ENCODE data around the gene CNKSR1. TPM values are rescaled to one million over a fixed set of nuclear protein-coding genes. Genes with fewer than 3 reads are reported as not detected.

The CNKSR1 gene
- total RNA-seq, 1 donor from 2014 or later: 21.9 TPM

- TF ChIP-seq POLR2AphosphoS5 (IDR thresholded peaks at IDR 0.05; ENCODE audit: insufficient read depth in 1 of 2, low read depth in 1 of 2): no peak
- Histone ChIP-seq H3K27ac (no peak overlapping the region), H3K27me3 (no peaks in the 10 kb centered on the region), H3K9me3 (no peaks in the 10 kb centered on the region), H3K36me3 (no peaks in the 10 kb centered on the region), H3K4me1 (peaks cover 18% of the 10 kb centered on the region), H3K4me3 (no peak overlapping the region)
- no peak for DNase-seq (ENCODE audit: extremely low spot score in 2 of 2)
- intact Hi-C loops (cut with DNase I): no loop called here
Observed at GRCh38 chr1:26175346-26175745, 1.9 kb upstream of the CNKSR1 start.

- no peak overlapping the region for H3K4me3 ChIP-seq
- no peaks in the 10 kb centered on the region for H3K9me3 ChIP-seq
- no peak overlapping the region for H3K27ac ChIP-seq
- no peak for DNase-seq (ENCODE audit: extremely low spot score in 2 of 2)
- no peak for TF ChIP-seq CTCF (IDR thresholded peaks at IDR 0.05)
- no peak for TF ChIP-seq POLR2A (IDR thresholded peaks at IDR 0.05)
- no peak for TF ChIP-seq POLR2AphosphoS5 (IDR thresholded peaks at IDR 0.05; ENCODE audit: insufficient read depth in 1 of 2, low read depth in 1 of 2)
- intact Hi-C loops (cut with DNase I): no loop called here
- H3K36me3 ChIP-seq: no peaks in the 10 kb centered on the region
- H3K27me3 ChIP-seq: no peaks in the 10 kb centered on the region
- peaks cover 12% of the 10 kb centered on the region for H3K4me1 ChIP-seq
Observed at GRCh38 chr1:26180010-26180506, 2.8 kb downstream of the CNKSR1 start.

DNA sequence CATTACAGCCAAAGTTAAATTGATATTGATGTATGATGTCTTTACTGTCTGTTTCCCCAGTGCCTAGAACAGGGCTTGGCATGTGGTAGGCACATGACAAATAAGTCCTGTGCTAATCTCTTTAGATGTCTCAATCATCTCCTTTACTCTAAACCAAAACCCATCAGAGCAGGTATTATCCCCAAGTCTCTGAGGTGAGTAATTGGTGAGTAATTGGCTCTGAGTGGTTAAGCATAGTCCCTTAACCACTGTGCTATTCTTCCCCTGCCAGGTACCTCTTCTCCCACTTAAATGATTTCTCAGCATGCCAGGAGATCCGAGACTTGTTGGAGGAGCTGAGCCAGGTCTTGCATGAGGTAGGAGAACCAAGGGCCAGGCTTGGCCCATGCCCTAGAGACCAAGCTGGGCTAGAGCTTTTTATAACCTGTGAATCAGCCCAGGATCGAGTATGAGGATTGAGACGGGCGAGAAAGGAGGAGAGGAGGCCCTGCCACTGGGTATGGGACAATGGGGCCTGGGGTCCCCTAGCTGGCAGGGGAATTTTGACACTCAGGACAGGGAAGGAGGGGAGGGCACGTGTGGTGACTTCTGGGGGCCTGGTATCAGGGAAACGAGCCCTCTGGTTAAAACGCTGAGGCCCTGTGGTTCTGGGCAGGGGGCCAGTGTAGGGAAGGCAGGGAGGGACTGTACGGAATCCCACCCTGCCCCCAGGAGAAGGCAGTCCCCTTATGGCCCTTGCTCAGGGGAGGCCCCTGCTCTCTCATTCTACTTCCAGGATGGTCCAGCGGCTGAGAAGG lies 4.5 kb downstream of the CNKSR1 start:
- H3K36me3 ChIP-seq: no peaks in the 10 kb centered on the region

GRCh38 chr1:26182383-26182696 lies 5.0 kb downstream of the CNKSR1 start:
- no peak for DNase-seq (ENCODE audit: extremely low spot score in 2 of 2)
- TF ChIP-seq POLR2AphosphoS5 (IDR thresholded peaks at IDR 0.05; ENCODE audit: insufficient read depth in 1 of 2, low read depth in 1 of 2): no peak
- TF ChIP-seq CTCF (IDR thresholded peaks at IDR 0.05): no peak
- no peak for TF ChIP-seq POLR2A (IDR thresholded peaks at IDR 0.05)
- H3K36me3 ChIP-seq: no peaks in the 10 kb centered on the region
- peaks cover 12% of the 10 kb centered on the region for H3K4me1 ChIP-seq
- no peaks in the 10 kb centered on the region for H3K9me3 ChIP-seq
- no peak overlapping the region for H3K4me3 ChIP-seq
- intact Hi-C loops (cut with DNase I): no loop called here
- H3K27me3 ChIP-seq: no peaks in the 10 kb centered on the region
- peak overlapping the region; percentile 18 for H3K27ac ChIP-seq

More for the DNA sequence above, 4.5 kb downstream of the CNKSR1 start:
- intact Hi-C loops (cut with DNase I): no loop called here
- Histone ChIP-seq H3K27ac (peak overlapping the region; percentile 18), H3K27me3 (no peaks in the 10 kb centered on the region), H3K4me3 (no peak overlapping the region), H3K9me3 (no peaks in the 10 kb centered on the region), H3K4me1 (peaks cover 12% of the 10 kb centered on the region)
- TF ChIP-seq POLR2A (IDR thresholded peaks at IDR 0.05) (no peak), CTCF (IDR thresholded peaks at IDR 0.05) (no peak), POLR2AphosphoS5 (IDR thresholded peaks at IDR 0.05; ENCODE audit: insufficient read depth in 1 of 2, low read depth in 1 of 2) (peak in 1 of 2 donors; percentile 87)
- DNase-seq (ENCODE audit: extremely low spot score in 2 of 2): no peak

- no peak overlapping the region for H3K4me3 ChIP-seq
- TF ChIP-seq POLR2AphosphoS5 (IDR thresholded peaks at IDR 0.05; ENCODE audit: insufficient read depth in 1 of 2, low read depth in 1 of 2): no peak
- no peak for TF ChIP-seq POLR2A (IDR thresholded peaks at IDR 0.05)
- TF ChIP-seq CTCF (IDR thresholded peaks at IDR 0.05): no peak
- no peaks in the 10 kb centered on the region for H3K36me3 ChIP-seq
- H3K27me3 ChIP-seq: no peaks in the 10 kb centered on the region
- H3K4me1 ChIP-seq: peaks cover 6% of the 10 kb centered on the region
- intact Hi-C loops (cut with DNase I): no loop called here
- DNase-seq (ENCODE audit: extremely low spot score in 2 of 2): no peak
- H3K9me3 ChIP-seq: no peaks in the 10 kb centered on the region
- H3K27ac ChIP-seq: no peak overlapping the region
Observed at GRCh38 chr1:26184086-26184485, 6.8 kb downstream of the CNKSR1 start.
